Measurements from ENCODE around the gene SLC16A10. TPM values are rescaled to one million over a fixed set of nuclear protein-coding genes. Genes with fewer than 3 reads are reported as not detected.

Gene SLC16A10

DNA sequence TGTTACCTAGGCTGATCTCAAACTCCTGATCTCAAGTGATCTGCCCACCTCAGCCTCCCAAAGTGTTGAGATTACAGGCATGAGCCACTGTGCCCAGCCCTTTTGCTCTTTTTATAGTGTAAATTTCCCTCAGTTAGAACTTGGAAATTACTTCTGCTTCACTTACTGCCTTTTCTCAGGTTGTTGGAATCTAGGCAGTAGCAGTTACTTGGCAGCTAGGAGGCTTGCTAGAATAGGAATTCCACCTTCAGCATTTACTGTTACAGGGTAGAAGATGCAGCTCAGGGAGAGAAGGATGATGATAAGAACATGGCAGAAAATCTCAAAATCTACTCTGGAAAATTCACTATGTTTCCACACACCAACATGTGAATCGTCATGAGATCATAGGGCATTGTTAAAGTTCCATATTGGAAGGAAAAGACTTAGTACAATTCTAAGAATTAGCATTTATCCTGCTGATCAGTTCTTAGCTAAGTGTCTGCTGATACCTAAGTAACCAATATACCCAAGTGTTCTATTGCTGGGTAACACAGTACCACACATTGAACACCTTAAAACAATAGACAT is 182.2 kb downstream of the SLC16A10 start:
- Histone ChIP-seq H3K4me1 (ENCODE audit: control insufficient read depth, insufficient read depth, low read length) (no peaks in the 10 kb centered on the region), H3K9me3 (replicated peaks; ENCODE audit: low read length) (peaks cover 4% of the 10 kb centered on the region), H3K27me3 (ENCODE audit: control insufficient read depth, insufficient read depth, low read length) (no peaks in the 10 kb centered on the region), H3K4me2 (ENCODE audit: low read length) (no peak overlapping the region), H3K4me3 (ENCODE audit: low read length) (no peak overlapping the region), H3K36me3 (ENCODE audit: insufficient read depth, low read length) (peaks cover 47% of the 10 kb centered on the region), H3K9ac (ENCODE audit: low read depth, low read length) (no peak overlapping the region)

DNA sequence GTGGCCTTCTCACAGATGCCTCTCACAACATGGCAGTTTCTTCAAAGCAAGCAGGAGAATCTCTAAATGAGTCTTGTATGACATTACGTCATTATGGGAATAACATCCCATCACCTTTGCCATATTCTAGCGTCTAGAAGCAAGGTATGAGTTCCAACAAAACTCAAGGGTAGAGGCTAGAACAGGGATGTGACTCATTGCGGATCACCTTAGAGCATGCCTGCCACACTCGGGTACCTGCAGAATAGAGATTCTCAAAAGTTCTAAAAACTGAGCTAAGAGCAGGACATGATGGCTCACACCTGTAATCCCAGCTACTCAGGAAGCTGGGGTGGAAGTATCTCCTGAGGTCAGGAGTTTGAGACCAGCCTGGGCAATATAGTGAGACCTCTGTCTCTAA is 182.8 kb downstream of the SLC16A10 start:
- H3K4me2 ChIP-seq (ENCODE audit: low read length) = no peak overlapping the region
- no peaks in the 10 kb centered on the region for H3K27me3 ChIP-seq (ENCODE audit: control insufficient read depth, insufficient read depth, low read length)
- no peaks in the 10 kb centered on the region for H3K4me1 ChIP-seq (ENCODE audit: control insufficient read depth, insufficient read depth, low read length)
- no peak overlapping the region for H3K9ac ChIP-seq (ENCODE audit: low read depth, low read length)
- no peak overlapping the region for H3K4me3 ChIP-seq (ENCODE audit: low read length)
- H3K36me3 ChIP-seq (ENCODE audit: insufficient read depth, low read length) = peaks cover 53% of the 10 kb centered on the region
- H3K9me3 ChIP-seq (replicated peaks; ENCODE audit: low read length) = peaks cover 6% of the 10 kb centered on the region

DNA sequence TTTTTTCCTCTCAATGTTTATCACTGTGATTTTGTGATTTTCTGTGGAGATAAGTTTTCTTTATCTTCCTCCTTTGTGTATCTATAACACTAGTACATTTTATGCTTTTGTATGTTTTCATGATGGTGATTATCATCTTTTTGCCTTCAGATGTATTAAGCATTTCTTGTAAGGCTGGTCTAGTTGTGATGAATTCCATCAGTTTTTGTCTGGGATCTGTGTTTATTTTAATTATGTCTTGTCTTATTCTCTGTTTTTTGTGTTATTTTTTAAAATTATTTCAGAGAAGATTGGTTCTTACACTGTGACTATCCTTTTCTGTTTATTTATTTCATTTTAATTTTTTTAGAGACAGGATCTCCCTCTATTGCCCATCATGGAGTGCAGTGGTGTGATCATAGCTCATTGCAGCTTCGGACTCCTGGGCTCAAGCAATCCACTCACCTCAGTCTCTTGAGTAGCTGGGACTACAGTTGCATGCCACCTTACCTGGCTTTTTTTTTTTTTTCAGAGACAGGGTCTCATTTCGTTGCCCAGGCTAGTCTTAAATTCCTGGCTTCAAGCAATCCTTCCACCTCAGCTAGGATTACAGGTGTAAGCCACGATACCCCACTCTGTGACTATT is 187.4 kb downstream of the SLC16A10 start:
- H3K27me3 ChIP-seq (ENCODE audit: control insufficient read depth, insufficient read depth, low read length) = no peaks in the 10 kb centered on the region
- no peak overlapping the region for H3K4me2 ChIP-seq (ENCODE audit: low read length)
- H3K9me3 ChIP-seq (replicated peaks; ENCODE audit: low read length) = peaks cover 6% of the 10 kb centered on the region
- H3K4me3 ChIP-seq (ENCODE audit: low read length) = no peak overlapping the region
- H3K36me3 ChIP-seq (ENCODE audit: insufficient read depth, low read length) = peaks cover 48% of the 10 kb centered on the region
- no peaks in the 10 kb centered on the region for H3K4me1 ChIP-seq (ENCODE audit: control insufficient read depth, insufficient read depth, low read length)
- H3K9ac ChIP-seq (ENCODE audit: low read depth, low read length) = no peak overlapping the region

DNA sequence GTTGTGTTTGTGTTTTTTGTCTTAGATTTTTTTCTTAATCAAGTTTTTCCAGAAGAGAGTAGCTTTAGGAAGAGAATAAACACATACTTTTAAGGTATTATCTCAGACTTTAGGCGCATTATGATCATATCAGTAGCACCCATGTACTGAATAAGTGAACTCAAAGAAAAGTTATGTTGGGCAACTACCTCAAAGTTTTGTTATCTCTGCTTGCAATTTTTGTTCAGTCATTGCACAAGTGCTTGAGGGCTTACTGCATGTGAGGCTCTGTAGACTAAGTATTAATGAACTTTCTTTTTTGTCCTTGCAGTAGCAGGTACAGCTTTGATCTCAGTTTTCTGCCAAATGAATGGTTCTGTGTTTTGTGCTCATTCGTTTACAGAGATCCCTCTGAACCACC is 189.0 kb downstream of the SLC16A10 start:
- Histone ChIP-seq H3K4me1 (ENCODE audit: control insufficient read depth, insufficient read depth, low read length) (no peaks in the 10 kb centered on the region), H3K9me3 (replicated peaks; ENCODE audit: low read length) (peaks cover 6% of the 10 kb centered on the region), H3K9ac (ENCODE audit: low read depth, low read length) (no peak overlapping the region), H3K4me3 (ENCODE audit: low read length) (no peak overlapping the region), H3K27me3 (ENCODE audit: control insufficient read depth, insufficient read depth, low read length) (no peaks in the 10 kb centered on the region), H3K36me3 (ENCODE audit: insufficient read depth, low read length) (peaks cover 52% of the 10 kb centered on the region), H3K4me2 (ENCODE audit: low read length) (no peak overlapping the region)

DNA sequence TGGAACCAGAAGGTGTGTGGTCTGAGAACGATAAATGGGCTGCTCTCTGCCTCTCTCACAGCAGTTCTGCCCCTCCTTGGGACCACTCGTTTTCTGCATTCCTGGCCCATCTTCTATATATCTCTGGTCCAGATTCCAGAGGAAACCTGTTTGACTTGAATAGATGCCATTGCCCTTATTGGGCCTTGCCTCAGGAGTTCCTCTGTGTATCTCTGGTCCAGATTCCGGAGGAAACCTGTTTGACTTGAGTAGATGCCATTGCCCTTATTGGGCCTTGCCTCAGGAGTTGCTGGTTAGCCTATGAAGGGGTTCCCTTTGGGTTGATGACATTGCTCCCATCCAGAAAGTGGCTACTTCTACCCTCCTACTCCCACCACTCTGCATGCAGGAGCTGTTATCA is 189.4 kb downstream of the SLC16A10 start:
- H3K4me3 ChIP-seq (ENCODE audit: low read length) = no peak overlapping the region
- no peak overlapping the region for H3K4me2 ChIP-seq (ENCODE audit: low read length)
- H3K36me3 ChIP-seq (ENCODE audit: insufficient read depth, low read length) = peaks cover 52% of the 10 kb centered on the region
- H3K9me3 ChIP-seq (replicated peaks; ENCODE audit: low read length) = peaks cover 6% of the 10 kb centered on the region
- no peaks in the 10 kb centered on the region for H3K4me1 ChIP-seq (ENCODE audit: control insufficient read depth, insufficient read depth, low read length)
- H3K27me3 ChIP-seq (ENCODE audit: control insufficient read depth, insufficient read depth, low read length) = no peaks in the 10 kb centered on the region
- no peak overlapping the region for H3K9ac ChIP-seq (ENCODE audit: low read depth, low read length)

DNA sequence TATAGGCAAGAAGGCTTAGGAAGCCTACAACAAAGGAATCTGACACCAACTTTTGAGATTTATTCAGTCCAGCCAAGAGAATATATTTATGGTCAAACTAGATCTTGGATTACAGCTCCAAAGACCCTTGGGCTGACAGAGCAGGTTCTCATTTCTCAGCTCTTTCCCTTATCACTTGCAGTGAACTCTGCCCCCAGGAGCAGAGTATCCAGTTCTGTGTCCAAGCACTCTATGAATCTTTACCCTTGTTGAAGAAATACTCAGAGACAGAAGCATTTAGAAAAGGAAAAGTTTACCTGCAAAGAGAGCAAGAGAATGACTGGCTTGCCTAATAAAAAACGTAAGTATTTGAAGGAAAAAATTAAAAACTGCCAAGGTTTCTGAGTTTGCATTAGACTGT is 190.5 kb downstream of the SLC16A10 start:
- Histone ChIP-seq H3K27me3 (ENCODE audit: control insufficient read depth, insufficient read depth, low read length) (no peaks in the 10 kb centered on the region), H3K4me1 (ENCODE audit: control insufficient read depth, insufficient read depth, low read length) (no peaks in the 10 kb centered on the region), H3K4me2 (ENCODE audit: low read length) (no peak overlapping the region), H3K4me3 (ENCODE audit: low read length) (no peak overlapping the region), H3K36me3 (ENCODE audit: insufficient read depth, low read length) (peaks cover 52% of the 10 kb centered on the region), H3K9me3 (replicated peaks; ENCODE audit: low read length) (peaks cover 6% of the 10 kb centered on the region), H3K9ac (ENCODE audit: low read depth, low read length) (no peak overlapping the region)

DNA sequence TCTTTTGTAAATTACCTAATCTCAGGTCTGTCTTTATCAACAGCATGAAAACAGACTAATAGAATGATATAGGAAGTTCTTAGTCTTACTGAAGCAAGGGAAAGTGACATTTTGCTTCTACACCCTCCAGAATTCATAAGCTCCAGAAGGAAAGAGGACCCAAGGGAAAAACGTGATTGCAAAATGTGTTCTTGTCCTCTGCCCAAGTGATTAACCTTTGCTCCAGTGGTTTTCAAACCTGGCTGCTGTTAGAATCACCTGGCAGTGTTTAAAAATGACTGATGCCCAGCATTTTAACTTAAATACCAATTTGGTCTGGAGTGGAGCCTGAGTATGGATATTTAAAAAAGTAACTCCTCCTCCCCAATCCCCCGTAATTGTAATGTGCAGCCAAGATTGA is 191.4 kb downstream of the SLC16A10 start:
- H3K4me2 ChIP-seq (ENCODE audit: low read length) = no peak overlapping the region
- H3K36me3 ChIP-seq (ENCODE audit: insufficient read depth, low read length) = peaks cover 49% of the 10 kb centered on the region
- peaks cover 6% of the 10 kb centered on the region for H3K9me3 ChIP-seq (replicated peaks; ENCODE audit: low read length)
- H3K4me3 ChIP-seq (ENCODE audit: low read length) = no peak overlapping the region
- no peaks in the 10 kb centered on the region for H3K4me1 ChIP-seq (ENCODE audit: control insufficient read depth, insufficient read depth, low read length)
- no peaks in the 10 kb centered on the region for H3K27me3 ChIP-seq (ENCODE audit: control insufficient read depth, insufficient read depth, low read length)
- H3K9ac ChIP-seq (ENCODE audit: low read depth, low read length) = no peak overlapping the region

DNA sequence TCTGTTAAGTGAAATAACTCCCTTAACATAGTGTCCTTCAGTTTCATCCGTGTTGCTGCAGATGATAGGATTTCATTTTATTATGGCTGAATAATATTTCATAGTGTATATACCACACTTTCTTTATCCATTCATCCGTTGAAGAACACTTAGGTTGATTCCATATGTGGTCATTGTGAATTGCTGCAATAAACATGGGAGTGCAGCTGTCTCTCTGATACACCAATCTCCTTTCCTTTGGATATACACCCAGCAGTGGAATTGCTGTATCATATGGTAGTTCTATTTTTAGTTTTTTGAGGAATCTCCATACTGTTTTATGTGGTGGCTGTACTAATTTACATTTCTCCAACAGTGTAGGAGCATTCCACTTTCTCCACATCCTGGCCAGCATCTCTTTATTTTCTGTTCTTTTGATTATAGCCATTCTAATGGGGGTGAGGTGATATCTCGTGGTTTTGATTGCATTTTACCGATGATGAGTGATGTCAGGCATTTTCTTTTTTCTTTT is 193.2 kb downstream of the SLC16A10 start:
- Histone ChIP-seq H3K9me3 (replicated peaks; ENCODE audit: low read length) (no peaks in the 10 kb centered on the region), H3K9ac (ENCODE audit: low read depth, low read length) (no peak overlapping the region), H3K4me3 (ENCODE audit: low read length) (no peak overlapping the region), H3K27me3 (ENCODE audit: control insufficient read depth, insufficient read depth, low read length) (no peaks in the 10 kb centered on the region), H3K4me2 (ENCODE audit: low read length) (no peak overlapping the region), H3K36me3 (ENCODE audit: insufficient read depth, low read length) (peaks cover 35% of the 10 kb centered on the region), H3K4me1 (ENCODE audit: control insufficient read depth, insufficient read depth, low read length) (no peaks in the 10 kb centered on the region)

Small RNAs within 50 kb of the gene (small RNA-seq; reads per million reads assigned to genes)
- not detected for gene RNU6-960P

Measured in skeletal muscle satellite cell (primary cell).